Muscle of leg (tissue), 16 donors: ENCODE data around the gene MRGPRE. TPM values are rescaled to one million over a fixed set of nuclear protein-coding genes. Genes with fewer than 3 reads are reported as not detected.
"Not testable (repeated sequence)": the region's sequence is repeated elsewhere in the genome, so short reads cannot be mapped to it uniquely, and the experiment has no call there.

Source experiments
- DNase-seq: peaks from one replicate; pipeline ENCODE4 v3.0.0; 2013
- H3K27ac ChIP-seq: one replicate; pipeline ENCODE4 v1.5.1; 2013; ENCODE audit warnings: mild to moderate bottlenecking, low read length, control low read depth
- H3K27me3 ChIP-seq: one replicate; pipeline ENCODE4 v1.6.1; 2013; ENCODE audit warnings: low read length; ENCODE audit not compliant: control insufficient read depth, insufficient read depth
- H3K36me3 ChIP-seq: one replicate; pipeline ENCODE4 v1.6.1; 2013; ENCODE audit warnings: low read length; ENCODE audit not compliant: control insufficient read depth, insufficient read depth
- H3K4me1 ChIP-seq: one replicate; pipeline ENCODE4 v1.6.1; 2013; ENCODE audit warnings: low read length; ENCODE audit not compliant: control insufficient read depth, insufficient read depth
- H3K4me3 ChIP-seq: one replicate; pipeline ENCODE4 v1.5.1; 2013; ENCODE audit warnings: low read length, control low read depth
- H3K9me3 ChIP-seq: replicated peaks from 2 replicates; pipeline ENCODE4 v1.6.1; 2013; ENCODE audit warnings: low read depth, low read length; ENCODE audit not compliant: control insufficient read depth
- WGBS: methylation state at CpG from one replicate; pipeline ENCODE4 v1.1.5; 2013; ENCODE audit warnings: missing lambda C conversion rate; ENCODE audit not compliant: insufficient coverage; 5-methylcytosine and 5-hydroxymethylcytosine counted together
- long read RNA-seq, 11 donors: transcript quantifications; one replicate each; lab custom pipeline, GENCODE V29; 2026
- polyA plus RNA-seq, 8 donors: library from polyadenylated mRNA; unstranded; fragments of 120-200 nt; gene quantifications; one replicate each; pipeline versions ENCODE4 v1.2.1 to v1.2.3, GENCODE V29; 2013; ENCODE audit warnings: inconsistent platforms in 1 of 8, low replicate concordance in 1 of 8; ENCODE audit not compliant: insufficient read length in 8 of 8, insufficient read depth in 1 of 8
- total RNA-seq: library from RNA; stranded (reverse); fragments of 120-200 nt; gene quantifications from one replicate; pipeline ENCODE4 v1.2.4, GENCODE V29; 2013

MRGPRE gene, protein sequence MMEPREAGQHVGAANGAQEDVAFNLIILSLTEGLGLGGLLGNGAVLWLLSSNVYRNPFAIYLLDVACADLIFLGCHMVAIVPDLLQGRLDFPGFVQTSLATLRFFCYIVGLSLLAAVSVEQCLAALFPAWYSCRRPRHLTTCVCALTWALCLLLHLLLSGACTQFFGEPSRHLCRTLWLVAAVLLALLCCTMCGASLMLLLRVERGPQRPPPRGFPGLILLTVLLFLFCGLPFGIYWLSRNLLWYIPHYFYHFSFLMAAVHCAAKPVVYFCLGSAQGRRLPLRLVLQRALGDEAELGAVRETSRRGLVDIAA
- total RNA-seq, result not detected
- polyA plus RNA-seq, result under 1 TPM in 1 of 8 donors, not detected in 7; 0.09 TPM
- long read RNA-seq, donor 1, result 0 reads
- long read RNA-seq, donor 2, result 0 reads
- long read RNA-seq, donor 3, result 0 reads
- long read RNA-seq, donor 4, result 0 reads
- long read RNA-seq, donor 5, result 0 reads
- long read RNA-seq, donor 6, result 0 reads
- long read RNA-seq, donor 7, result 0 reads
- long read RNA-seq, donor 8, result 0 reads
- long read RNA-seq, donor 9, result 0 reads
- long read RNA-seq, donor 10, result 0 reads
- long read RNA-seq, donor 11, result 0 reads

GRCh38 chr11:3231851-3232744 is at the start of gene MRGPRE:
TSS of gene MRGPRE (minus strand) at chr11:3232417. CDS start at chr11:3228799, 3,618 bp downstream.
- 42% methylated on average over 39 of the region's 39 CpGs for WGBS
- DNase-seq, result no peak
- H3K36me3 ChIP-seq, result no peaks in the 10 kb centered on the region
- H3K27me3 ChIP-seq, result peaks cover 28% of the 10 kb centered on the region
- H3K4me3 ChIP-seq, result no peak within 1 kb of the TSS
- no peaks in the 10 kb centered on the region for H3K9me3 ChIP-seq
- H3K4me1 ChIP-seq, result no peaks in the 10 kb centered on the region
- no peak within 1 kb of the TSS for H3K27ac ChIP-seq

DNA sequence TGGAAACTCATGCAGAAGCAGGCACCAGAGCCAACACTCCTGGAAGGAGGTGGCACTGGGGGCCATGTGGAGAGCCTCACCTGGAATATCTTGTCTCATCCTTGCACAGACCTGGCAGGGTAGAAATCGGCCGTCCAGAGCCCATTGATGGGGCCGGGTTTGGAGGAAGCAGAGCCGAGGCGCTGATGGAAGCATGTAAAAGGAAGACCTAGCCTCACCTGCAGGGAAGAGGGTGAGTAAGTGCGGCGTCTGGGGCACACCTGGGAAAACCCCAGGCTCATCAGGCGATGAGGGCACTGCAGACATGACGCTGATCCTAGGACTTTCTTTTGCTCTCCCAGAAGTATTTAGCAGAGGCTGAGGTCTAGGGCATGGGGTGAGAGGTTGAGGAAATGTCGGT is 48.9 kb upstream of the MRGPRE start:
- DNase-seq, H3K4me1 ChIP-seq, H3K27ac ChIP-seq, H3K36me3 ChIP-seq, H3K4me3 ChIP-seq, H3K9me3 ChIP-seq, H3K27me3 ChIP-seq: not testable (repeated sequence)
- no CpG with 5 or more reads among the region's 10 CpGs for WGBS

- not testable (repeated sequence) for H3K27me3 ChIP-seq, H3K9me3 ChIP-seq, DNase-seq, H3K4me3 ChIP-seq, H3K36me3 ChIP-seq, H3K27ac ChIP-seq, H3K4me1 ChIP-seq
- no CpG with 5 or more reads among the region's 10 CpGs for WGBS
Observed at GRCh38 chr11:3280662-3281061, 48.4 kb upstream of the MRGPRE start.

DNA sequence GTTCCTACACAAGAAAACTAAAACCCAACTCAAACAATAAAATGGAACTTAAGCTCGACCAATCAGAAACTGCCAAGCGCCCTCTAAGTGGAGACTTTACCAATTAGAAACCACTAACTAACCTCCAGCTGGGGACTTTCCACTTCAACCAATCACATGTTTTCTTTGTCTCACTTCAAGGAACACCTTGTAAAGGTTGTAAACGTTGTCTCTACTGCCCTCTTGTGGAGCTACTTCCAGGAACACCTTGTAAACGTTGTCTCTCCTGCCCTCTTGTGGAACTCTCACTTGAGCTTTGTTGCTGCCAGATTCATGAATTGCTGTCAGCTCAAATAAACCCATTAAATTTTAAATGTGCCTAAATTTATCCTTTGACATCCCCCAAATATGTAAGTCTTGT is 46.7 kb upstream of the MRGPRE start:
- not testable (repeated sequence) for H3K27ac ChIP-seq, H3K9me3 ChIP-seq, H3K36me3 ChIP-seq, H3K4me1 ChIP-seq, H3K4me3 ChIP-seq, H3K27me3 ChIP-seq, DNase-seq
- no CpG with 5 or more reads among the region's 4 CpGs for WGBS

DNA sequence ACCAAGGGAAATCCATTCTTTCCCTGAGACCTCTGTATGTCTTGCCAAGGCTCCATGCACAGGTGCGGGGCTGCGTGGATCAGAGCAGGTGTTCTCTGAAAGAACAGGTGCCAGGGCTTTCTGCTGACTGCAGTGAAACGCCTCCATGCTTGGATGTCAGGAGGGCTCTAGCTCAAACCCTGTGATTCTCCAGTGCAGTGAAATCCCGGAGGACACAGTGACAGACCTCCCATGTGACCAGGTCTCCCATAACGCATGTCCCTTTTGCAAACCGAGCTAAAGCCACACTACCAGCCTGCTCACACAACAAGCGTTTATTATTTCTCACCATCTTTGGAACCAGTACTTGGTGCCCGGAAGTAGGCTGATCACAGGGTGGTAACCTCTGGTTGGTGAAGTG is 41.4 kb upstream of the MRGPRE start:
- not testable (repeated sequence) for DNase-seq, H3K27ac ChIP-seq, H3K4me1 ChIP-seq, H3K9me3 ChIP-seq, H3K4me3 ChIP-seq, H3K27me3 ChIP-seq, H3K36me3 ChIP-seq
- no CpG with 5 or more reads among the region's 8 CpGs for WGBS

DNA sequence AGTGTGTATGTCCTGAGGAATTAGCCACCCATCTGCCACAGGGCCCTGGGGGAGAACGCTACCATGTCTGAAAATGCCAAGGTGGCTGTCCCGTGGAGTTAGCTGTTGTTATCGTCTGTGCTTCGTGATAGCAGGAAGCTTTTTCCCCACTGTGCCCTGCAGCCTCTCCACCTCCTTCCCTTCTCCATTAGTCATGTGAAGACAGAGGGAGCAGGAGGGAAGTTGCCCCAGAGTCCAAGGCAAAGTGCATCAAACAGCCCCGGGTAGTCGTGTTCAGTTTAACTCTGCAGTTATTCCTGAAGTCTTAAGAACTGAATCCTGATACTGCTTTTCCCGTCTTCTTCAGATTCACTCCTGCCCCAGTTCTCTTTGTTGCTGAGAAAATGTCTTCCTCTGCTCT is 30.3 kb upstream of the MRGPRE start:
- not testable (repeated sequence) for H3K36me3 ChIP-seq, H3K9me3 ChIP-seq, H3K4me3 ChIP-seq, DNase-seq, H3K27ac ChIP-seq, H3K27me3 ChIP-seq, H3K4me1 ChIP-seq
- no CpG with 5 or more reads among the region's 7 CpGs for WGBS

GRCh38 chr11:3261831-3262230 is 29.6 kb upstream of the MRGPRE start:
- not testable (repeated sequence) for H3K36me3 ChIP-seq, H3K27me3 ChIP-seq, H3K4me3 ChIP-seq, H3K27ac ChIP-seq, H3K9me3 ChIP-seq, H3K4me1 ChIP-seq, DNase-seq
- WGBS, result no CpG with 5 or more reads among the region's 8 CpGs

DNA sequence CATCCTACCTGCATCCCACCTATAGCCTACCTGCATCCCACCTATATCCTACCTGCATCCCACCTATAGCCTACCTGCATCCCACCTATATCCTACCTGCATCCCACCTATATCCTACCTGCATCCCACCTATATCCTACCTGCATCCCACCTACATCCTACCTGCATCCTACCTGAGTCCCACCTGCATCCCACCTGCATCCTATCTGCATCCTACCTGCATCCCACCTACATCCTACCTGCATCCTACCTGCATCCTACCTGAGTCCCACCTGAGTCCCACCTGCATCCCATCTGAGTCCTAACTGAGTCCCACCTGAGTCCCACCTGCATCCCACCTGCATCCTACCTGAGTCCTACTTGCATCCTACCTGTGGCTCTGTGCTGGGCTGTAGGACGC is 25.3 kb upstream of the MRGPRE start:
- H3K9me3 ChIP-seq, DNase-seq, H3K36me3 ChIP-seq, H3K27ac ChIP-seq, H3K4me3 ChIP-seq, H3K27me3 ChIP-seq, H3K4me1 ChIP-seq: not testable (repeated sequence)
- WGBS, result no CpG with 5 or more reads among the region's 1 CpG

DNA sequence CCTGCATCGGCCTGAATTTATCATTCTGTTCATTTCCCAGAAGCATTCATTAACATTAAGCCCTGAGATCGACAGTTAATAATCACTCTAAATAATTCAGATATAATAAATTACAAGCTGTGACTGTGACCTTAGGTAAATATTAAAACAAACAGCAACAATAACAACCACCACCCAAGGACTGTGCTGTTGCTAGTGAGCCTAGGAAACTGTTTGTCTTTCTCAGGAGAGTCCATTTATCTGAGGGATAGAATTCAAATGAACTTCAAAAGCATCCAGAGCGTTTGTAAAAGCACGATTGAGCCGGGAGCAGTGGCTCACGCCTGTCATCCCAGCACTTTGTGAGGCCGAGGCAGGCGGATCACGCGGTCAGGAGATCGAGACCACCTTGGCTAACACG is 23.0 kb upstream of the MRGPRE start:
- no CpG with 5 or more reads among the region's 12 CpGs for WGBS
- not testable (repeated sequence) for H3K27me3 ChIP-seq

DNA sequence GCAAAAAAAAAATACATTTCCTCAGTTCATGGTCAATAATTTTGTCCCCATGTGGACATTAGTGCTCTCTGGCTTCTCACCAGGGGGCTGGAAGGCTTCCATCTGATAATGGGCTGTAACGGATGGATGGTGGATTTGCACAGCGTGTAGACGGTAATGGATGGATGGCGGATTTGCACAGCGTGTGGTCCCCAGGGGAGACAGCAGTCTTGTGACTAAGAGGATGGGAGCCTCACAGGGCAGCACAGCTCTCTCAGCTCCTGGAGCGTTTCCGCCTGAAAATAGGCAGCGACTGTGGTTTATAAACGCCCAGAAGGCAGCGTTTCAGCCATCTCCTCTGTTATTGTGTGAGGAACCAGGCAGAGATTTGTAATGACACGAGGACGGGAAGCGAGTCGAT is 22.6 kb upstream of the MRGPRE start:
- WGBS, result no CpG with 5 or more reads among the region's 14 CpGs
- H3K27ac ChIP-seq, H3K9me3 ChIP-seq, H3K27me3 ChIP-seq, DNase-seq, H3K4me1 ChIP-seq, H3K36me3 ChIP-seq, H3K4me3 ChIP-seq: not testable (repeated sequence)

More for the DNA sequence above, 23.0 kb upstream of the MRGPRE start:
- DNase-seq, H3K9me3 ChIP-seq, H3K36me3 ChIP-seq, H3K4me1 ChIP-seq, H3K27ac ChIP-seq, H3K4me3 ChIP-seq: not testable (repeated sequence)
